D341Med (cell line): ENCODE results near the gene NDE1.
A peak's percentile ranks its signal among the peaks of the same experiment; 100 is the strongest.
"Not testable (repeated sequence)": the region's sequence is repeated elsewhere in the genome, so short reads cannot be mapped to it uniquely, and the experiment has no call there.

Experiments
- DNase-seq: peaks from one replicate; pipeline ENCODE4 v3.0.0; 2012; ENCODE audit warnings: low spot score

Gene NDE1

DNA sequence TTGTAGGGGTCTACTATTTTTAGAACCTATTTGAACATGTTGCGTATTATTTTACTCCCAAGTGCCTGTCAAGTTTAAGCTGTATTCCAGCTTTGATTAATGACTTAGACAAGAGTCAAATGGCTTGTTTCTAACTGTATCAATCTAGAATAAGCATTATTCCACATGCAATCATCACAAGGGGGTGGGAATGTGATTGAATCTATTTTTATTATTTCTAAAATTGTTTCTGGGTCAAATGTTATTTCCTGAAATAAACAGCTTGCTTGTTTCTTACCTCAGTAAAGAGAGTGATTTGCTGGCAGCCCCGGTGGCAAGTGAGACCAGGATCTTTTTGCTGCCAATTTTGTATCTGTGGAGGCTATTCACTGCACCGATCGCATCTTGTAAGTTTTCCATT lies 28.6 kb upstream of the NDE1 start:
- DNase-seq, result no peak

DNA sequence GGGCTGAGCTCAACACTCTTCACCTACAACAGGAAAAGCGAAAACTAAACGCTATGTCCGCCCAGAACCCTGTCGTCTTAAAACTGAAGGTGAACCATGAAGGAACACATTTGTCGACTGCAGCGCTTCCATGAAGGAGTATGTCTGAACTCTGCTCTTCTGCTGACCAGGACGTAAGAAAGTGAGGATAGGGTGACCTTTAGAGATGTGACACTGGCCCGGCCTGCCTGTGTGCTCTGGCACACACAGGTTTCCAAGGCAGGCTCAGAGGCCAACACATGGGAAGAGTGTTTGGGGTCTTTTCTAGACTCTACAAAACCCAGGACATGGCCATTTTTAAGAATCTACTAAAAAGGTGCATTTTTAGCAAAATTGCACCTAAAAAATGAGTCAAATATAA lies 28.2 kb upstream of the NDE1 start:
- no peak for DNase-seq

DNA sequence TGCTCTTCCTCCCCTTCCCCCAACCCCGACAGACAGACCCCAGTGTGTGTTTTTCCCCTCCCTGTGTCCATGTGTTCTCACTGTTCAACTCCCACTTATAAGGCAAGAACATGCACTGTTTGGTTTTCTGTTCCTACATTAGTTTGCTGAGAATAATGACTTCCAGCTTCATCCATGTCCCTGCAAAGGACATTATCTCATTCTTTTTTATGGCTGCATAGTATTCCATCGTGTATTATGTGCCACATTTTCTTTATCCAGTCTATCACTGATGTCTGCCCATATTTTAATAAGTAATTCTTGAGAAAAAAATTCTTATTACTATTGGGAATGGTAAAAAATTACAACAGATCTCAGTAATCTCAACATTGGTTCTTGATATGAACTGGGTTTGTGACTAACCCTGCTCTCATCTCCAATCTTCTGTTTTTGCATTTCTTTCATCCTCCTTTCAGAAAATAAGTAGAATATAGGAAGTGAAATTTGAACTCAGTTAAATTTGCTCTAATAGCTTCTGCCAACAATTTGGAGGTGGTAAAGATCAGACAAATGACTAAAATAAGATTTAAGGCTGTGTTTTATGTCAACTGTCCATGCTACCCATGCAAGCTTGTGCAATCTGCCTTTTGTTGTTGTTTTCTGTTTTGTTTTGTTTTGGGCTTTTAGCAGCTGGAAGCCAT lies 18.2 kb upstream of the NDE1 start:
- DNase-seq, result no peak

DNA sequence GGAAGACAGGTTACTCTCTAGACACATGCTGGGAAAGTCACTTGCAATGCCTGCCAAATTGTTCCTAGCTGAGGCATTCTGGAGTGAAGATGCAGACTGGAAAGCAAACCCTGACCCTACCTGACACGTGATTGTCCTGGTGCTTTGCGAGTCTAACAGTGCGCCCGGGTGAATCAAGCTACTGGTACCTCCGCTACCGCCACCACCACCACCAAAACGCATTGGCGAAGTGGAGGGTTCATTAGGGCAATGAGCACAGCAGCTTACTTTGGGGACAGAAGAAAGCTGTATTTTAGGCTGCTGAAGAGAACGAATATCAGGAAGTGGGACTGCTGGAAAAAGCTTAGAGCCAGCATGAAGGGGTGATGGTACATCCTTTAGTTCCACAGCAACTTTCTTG lies 14.1 kb upstream of the NDE1 start:
- no peak for DNase-seq

DNA sequence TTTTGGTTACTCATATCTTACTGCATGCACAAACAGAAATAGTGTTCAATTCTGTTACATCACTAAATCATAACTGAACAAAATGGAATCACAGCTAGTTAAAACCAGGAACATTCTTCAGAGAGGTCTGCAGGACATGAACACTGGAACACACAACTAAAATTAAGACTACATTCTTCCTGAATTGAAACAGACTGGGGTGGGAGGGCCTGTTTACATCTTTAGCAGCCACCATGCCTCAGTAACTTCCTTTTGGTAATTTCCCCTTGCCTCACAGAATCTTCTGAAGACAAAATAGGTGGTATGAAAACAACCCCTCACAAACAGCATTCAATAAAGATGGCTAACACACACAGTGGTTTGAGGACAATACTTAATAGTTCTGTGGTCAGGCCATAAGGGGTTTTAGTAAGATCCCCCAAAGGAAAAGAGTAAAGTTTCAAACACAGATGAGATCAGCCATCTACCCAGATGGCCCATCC lies 13.6 kb upstream of the NDE1 start:
- no peak for DNase-seq

DNA sequence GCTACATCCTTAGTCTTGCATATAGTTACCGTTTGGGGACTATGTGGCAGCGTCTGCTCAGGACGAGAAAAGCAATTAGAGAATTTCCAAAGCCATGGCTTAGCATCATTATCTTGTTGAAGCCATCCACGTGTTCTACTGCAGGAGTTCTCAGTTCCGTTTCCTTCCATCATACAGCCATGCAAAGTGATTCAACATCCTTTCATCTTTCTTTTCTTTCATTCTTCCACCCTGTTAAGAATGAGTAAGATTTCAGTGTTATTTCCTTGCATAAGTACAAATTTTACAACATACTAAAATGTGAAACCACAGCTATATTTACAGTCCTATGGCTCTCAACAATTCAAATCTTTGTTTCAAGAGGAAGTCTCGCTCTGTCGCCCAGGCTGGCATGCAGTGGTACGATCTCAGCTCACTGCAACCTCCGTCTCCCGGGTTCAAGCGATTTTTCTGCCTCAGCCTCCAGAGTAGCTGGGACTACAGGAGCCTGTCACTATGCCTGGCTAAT lies 10.9 kb upstream of the NDE1 start:
- DNase-seq, result no peak

DNA sequence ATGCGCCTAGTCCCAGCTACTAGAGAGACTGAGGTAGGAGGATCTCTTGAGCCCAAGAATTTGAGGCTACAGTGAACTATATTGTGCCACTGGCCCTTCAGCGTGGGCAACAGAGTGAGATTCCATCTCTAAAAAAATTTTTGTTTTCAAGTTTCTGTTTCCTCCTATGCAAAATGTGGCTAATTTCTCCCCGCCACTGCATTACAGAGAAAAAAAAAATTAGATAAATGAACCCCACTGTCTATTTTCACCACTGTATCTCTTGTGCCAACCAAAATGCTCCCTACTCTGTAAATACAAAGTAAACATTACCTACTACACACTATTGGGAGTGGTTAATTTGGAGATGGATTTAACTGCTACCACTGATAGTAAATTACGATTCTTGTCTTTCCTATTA lies 9.1 kb upstream of the NDE1 start:
- DNase-seq, result no peak

DNA sequence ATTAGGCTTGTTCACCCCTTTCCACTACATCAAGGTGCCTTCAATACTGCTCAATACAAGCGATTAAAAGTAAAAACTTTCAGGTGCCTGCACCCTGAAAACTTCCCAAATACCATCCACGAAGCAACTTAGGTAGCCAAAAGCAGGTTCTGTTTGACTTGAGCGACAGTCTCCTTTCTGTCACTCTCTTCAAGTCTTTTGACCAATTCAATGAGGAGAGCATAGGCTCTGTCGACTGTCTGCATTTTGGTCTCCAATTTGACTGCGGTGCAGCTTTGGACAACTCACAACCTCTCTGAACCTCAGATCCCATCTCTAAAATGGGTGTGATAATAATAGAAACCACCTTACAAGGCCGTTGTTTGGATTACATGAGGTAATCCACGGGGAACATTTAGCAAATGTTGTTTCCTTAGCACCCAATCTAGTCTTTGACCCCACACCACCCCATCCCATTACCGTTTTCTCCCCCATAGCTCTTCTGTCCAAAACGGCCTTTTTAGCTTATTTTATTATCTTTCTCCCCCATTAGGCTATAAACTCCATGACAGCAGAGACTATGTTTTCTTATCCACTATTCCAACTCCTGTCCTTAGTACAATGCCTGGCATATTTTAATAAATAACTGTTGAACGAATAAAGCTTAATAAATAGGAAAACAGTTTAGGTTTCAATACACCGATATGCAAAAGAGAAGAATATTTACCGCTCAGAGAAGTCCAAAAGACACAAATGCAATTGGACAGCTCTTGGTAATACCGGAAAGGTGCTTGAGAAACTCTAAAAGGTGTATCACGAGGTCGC lies 8.1 kb upstream of the NDE1 start:
- no peak for DNase-seq

DNA sequence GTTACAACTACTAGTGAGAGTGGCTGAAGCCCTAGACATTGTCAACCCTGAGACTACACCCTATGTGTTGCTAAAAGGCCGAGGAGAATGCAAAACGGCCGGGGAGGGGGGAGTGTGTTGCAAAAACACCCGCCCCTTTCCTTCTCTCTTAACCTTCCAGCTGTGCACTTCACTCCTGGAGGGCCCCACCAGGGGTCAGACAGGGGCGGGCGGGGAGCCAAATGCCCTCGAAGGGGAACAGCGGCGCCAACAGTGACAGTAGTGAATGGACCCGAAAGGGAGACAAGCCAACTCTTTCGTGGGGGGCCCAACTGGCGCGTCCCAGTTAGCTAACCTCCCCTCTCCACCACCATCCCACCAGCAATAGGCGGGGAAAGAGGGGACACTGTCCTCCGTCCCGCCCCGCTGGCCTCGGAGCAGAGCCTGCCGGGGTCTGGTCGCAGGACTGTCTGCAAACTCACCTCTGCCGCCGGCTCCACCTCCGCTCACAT lies 7.4 kb upstream of the NDE1 start:
- DNase-seq, result peak; percentile 70

DNA sequence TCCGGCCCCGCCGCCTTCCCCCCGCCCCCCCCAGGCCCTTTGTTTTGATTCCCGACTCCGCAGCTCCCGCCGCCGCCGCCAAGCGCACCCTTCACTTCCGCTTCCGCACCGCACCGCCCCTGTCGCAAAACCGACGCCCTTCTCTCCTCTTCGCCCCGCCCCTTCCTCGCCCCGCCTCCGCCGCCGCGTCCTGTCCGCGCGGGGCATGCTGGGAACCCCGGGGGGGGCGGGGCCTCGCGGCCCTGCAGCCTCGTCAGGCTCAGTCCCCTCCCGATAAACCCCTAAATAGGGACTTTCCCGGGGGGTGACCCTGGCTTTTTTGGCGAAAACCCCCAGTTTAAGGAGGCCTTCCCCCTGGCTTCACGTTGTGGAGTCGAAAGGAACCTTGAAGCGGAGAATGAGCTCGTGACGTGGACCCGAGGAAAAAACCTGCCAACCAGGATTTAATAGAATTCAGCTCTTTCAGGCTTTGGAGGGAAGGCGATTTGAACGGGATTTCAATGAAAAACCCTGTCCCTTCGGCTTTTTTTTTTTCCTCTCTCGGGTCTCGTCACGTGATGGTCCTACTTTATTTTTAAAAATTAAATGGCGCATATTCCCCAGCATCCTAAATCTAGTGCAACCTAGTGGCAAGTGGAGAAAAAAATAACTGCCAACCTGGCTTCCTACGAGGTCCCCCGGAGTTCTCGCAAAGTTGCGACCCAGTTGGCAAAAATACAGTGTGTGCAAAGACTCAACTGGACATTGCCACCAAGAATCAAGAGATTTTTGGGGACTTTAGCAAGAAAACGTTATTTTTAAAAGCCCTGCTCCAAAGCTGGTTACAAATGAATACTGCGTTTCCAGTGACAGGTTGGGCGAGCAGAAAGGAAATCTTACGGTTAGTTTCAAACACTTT lies 6.7 kb upstream of the NDE1 start, which contains the start of gene MARF1:
Gene MARF1 (minus strand): TSS at position 107 of the 898 bp plus-strand sequence. CDS start 3,921 bp downstream, outside the sequence.
- DNase-seq, result peak; percentile 94

DNA sequence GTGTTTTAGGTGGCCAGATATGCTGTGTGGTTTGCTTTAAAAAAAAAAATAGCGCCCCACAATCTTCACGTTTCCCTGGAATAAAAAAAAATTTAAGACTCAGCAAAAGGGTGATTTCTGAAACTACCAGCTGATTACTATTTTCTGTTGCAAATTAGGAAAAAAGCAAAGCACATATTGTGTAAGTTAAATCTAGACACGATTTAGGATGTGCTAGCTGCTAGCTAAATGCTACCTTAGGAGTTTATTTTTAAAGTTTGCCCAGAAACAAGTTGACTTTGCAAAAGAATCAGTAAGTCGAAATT lies 6.1 kb upstream of the NDE1 start:
- DNase-seq, result no peak

DNA sequence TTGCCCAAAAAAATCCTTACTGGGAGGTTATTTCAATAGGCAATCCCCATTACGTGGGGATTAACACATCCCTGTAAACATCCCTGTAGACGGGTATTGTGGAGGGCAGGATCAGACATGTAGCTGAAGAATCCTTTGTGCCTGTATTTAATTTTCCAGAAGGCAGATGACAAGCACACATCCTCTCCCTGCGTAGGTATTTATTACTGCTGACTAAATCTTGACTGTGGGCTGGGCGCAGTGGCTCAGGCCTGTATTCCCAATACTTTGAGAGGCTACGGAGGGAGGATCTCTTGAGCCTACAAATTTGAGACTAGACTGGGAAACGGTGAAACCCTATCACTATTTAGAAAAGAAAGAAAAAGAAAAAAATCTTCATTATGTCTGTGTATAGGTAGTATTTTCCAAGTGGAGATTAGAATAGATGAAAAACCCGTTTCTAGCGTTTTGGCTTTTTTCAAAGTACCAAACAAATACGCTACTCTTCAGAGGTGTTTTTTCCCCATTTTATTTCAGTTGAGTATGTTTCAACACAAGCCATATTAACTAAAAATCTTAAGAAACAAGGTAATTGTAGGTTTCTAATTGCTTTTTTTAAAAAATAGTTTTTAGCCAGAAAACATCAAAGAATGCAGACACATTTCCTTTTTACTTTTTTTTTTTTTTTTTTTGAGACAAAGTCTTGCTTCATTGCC lies 5.6 kb upstream of the NDE1 start:
- DNase-seq, result peak; percentile 37

DNA sequence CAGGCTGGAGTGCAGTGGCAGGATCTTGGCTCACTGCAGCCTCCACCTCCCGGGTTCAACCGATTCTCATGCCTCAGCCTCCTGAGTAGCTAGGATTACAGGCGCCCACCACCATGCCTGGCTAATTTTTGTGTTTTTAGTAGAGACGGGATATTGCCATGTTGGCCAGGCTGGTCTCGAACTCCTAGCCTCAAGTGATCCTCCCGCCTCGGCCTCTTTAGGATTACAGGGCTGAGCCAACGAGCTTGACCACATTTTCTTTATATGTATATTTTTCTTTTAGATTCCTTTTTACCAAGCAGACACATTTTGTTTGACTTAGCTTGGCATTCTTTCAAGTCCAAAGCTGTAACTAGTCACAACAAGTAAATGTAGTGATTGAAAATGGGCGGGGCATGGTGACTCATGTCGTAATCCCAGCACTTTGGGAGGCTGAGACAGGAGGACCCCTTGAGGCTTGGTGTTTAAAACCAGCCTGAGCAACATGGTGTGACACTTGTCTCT lies 5.0 kb upstream of the NDE1 start:
- DNase-seq, result not testable (repeated sequence)

DNA sequence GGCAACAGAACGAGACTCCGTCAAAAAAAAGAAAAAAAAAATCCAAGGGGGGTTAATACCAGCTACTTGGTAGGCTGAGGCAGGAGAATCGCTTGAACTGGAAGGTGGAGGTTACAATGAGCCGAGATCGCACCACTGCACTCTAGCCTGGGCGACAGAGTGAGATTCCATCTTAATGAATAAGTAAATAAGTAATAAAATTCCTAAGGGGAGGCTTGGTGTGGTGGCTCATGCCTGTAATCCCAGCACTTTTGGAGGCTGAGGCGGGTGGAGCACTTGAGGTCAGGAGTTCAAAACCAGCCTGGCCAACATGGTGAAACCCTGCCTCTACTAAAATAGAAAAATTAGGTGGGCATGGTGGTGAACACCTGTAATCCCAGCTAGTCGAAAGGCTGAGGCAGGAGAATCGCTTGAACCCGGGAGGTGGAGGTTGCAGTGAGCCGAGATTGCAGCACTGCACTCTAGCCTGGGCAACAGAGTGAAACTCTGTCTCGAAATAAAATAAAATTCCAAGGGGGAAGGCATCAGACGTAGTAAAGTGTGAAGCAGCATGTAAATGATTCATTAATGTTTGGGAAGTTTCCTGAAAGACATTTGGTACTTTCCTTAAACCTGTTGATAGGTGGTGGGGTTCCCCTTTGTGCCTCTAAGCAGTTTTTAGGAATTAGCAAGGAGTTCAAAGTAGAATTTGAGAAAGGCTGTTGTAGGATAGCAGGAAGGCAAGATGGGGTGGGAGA lies 3.3 kb upstream of the NDE1 start:
- DNase-seq, result not testable (repeated sequence)

DNA sequence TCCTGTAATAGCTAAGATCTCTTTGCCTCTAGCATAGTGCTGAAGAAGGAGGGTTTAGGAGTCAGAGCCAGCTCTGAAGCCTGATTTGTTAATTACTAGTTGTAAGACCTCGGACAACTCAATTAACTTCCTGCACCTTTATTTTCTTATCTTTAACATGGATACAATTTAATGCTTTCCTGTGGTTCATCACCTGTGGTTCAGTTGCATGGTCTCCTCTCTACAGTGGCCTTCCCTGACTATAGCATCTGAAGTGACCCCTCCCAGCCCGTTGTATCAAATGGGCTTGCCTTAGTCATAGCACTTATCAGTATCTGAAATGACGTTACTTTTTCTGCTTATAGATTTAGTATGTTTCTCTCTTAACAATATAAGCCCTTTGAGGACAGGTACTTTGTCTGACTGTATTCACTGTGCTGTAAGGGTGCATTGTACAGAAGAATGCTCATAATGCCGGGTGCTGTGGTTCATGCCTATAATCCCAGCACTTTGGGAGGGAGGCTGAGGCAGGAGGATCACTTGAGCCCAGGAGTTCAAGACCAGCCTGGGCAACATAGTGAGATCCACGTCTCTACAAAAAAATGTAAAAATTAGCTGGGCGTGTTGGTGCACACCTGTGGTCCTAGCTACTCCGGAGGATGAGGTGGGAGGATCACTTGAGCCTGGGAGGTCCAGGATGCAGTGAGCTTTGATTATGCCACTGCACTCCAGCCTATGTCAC lies 2.6 kb upstream of the NDE1 start:
- no peak for DNase-seq

DNA sequence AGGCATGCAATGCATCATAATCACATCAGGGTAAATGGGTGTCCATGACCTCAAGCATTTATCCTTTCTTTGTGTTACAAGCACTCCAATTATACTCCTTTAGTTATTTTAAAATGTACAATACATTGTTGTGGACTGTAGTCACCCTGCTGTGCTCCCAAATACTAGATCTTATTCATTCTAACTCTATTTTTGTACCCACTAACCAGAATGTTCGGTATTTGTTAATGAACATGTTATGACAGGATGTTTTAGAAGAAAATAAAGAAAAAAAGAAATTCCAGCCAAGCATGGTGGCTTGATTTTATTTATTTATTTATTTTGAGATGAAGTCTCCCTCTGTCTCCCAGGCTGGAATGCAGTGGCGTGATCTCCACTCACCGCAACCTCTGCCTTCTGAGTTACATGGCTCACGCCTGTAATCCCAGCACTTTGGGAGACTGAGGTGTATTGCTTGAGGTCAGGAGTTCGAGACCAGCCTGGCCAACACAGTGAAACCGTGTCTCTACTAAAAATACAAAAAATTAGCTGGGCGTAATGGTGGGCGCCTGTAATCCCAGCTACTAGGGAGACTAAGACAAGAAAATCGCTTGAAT lies 1.8 kb upstream of the NDE1 start:
- no peak for DNase-seq

DNA sequence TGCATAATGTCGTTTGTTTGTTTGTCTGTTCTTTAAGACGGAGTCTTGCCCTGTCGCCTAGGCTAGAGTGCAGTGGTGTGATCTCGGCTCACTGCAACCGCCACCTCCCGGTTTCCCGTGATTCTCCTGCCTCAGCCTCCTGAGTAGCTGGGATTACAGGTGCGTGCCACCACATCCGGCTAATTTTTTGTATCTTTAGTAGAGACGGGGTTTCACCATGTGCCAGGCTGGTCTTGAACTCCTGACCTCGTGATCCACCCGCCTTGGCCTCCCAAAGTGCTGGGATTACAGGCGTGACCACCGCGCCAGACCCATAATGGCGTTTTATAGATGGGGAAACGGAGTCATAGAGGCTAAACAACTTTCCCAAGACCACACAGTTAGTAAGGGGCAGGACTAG lies 734 bp upstream of the NDE1 start:
- not testable (repeated sequence) for DNase-seq

DNA sequence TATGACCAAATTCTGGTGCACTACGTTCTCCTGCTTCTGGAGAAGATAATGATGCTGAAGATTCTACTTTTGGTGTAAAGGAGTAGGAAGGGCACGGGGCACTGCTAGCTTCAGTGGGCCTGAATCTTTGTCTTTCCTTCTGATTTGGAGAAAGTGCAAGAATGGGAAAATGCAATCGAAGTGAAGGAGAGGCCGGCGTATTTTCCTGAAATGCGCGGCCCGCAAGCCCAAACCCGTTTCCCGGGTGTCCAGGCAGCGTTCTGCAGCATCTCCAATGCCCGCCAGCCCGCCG lies 372 bp upstream of the NDE1 start:
- DNase-seq, result no peak

DNA sequence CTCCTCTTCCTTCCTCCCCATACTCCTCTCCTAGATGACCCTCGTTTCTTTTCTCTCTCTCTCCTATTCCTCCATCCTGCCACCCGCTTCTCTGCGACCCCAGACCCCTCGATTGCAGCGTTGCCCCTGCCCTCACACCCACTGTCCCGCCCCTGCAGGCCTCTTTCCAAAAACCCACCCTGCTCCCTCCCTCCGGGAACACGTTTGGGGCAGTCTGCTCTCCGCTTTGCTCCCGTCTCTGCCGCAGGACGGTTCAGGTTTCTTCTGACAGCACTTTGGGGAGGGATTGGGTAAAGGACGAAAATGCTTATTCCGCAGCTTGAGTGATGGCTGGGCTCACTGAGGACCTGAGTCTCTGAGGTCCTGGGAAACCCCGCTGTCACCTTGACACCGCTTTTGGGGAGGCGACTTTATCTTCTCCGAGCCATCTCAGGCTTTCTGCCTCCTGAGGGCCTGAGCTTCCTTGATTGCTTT lies 690 bp downstream of the NDE1 start:
- DNase-seq, result peak; percentile 51
